ENCODE measurements around the gene CRIM1.

- no peak for TF ChIP-seq CTCF (IDR thresholded peaks at IDR 0.05)
- no peak for TF ChIP-seq POLR2A (IDR thresholded peaks at IDR 0.05)
Measured at GRCh38 chr2:36567711-36568408, 212.3 kb downstream of the CRIM1 start.

Data from lower leg skin (tissue), 3 donors.